Coronary artery (tissue), 2 donors: ENCODE results near the gene SHE.

Experiments used
- DNase-seq: peaks from one replicate; pipeline ENCODE4 v3.0.0-alpha.2; 2017; ENCODE audit warnings: low spot score
- H3K27ac ChIP-seq, 2 donors: fragments of 200-600 bp; sonication (generic); one replicate each; pipeline ENCODE4 v1.5.1; 2016 to 2019
- H3K4me3 ChIP-seq: fragments of 200-600 bp; sonication (generic); 2 replicates; pipeline ENCODE4 v1.5.1; 2016; ENCODE audit warnings: mild to moderate bottlenecking, moderate library complexity
- TF ChIP-seq, protein P1 (sequence below): fragments of 200-600 bp; sonication (generic); IDR thresholded peaks from one replicate; pipeline ENCODE4 v1.5.1; 2019; ENCODE audit warnings: antibody characterized with exemption

SHE gene

DNA sequence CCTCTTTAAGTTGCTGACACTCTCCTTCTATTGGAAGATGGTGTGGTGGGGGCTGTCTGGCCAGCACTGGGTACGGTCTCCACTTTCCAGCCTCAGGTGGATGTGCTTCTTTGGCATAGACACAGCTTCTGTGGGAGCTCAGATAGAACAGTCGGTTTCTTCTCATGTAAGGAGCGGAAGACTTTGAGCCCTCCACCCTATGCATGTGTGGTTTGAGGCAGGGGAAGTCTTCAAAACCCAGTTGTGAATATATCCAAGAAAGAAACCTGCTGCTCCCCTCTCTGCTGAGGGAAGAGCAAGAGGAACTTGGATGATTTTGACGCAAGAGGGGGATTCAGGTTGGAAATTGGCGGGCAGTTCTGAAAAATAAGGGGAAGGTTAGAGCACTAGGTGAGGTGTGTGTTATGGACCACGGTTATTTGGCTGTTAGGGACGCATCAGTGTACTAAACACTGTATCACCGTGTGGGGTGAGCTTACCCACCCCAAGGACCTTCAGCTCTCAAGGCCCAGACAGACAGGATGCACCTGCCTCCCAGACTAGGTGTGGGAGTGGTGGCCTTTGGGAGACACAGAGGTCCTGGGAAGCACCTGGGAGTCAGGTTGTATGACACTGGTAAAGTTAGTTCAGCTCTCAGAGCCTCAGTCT is 60.8 kb downstream of the SHE start:
- no peak overlapping the region for H3K4me3 ChIP-seq
- no peak overlapping the region for H3K27ac ChIP-seq
- TF ChIP-seq, protein P1, sequence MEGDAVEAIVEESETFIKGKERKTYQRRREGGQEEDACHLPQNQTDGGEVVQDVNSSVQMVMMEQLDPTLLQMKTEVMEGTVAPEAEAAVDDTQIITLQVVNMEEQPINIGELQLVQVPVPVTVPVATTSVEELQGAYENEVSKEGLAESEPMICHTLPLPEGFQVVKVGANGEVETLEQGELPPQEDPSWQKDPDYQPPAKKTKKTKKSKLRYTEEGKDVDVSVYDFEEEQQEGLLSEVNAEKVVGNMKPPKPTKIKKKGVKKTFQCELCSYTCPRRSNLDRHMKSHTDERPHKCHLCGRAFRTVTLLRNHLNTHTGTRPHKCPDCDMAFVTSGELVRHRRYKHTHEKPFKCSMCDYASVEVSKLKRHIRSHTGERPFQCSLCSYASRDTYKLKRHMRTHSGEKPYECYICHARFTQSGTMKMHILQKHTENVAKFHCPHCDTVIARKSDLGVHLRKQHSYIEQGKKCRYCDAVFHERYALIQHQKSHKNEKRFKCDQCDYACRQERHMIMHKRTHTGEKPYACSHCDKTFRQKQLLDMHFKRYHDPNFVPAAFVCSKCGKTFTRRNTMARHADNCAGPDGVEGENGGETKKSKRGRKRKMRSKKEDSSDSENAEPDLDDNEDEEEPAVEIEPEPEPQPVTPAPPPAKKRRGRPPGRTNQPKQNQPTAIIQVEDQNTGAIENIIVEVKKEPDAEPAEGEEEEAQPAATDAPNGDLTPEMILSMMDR, result no peak
- no peak for DNase-seq

DNA sequence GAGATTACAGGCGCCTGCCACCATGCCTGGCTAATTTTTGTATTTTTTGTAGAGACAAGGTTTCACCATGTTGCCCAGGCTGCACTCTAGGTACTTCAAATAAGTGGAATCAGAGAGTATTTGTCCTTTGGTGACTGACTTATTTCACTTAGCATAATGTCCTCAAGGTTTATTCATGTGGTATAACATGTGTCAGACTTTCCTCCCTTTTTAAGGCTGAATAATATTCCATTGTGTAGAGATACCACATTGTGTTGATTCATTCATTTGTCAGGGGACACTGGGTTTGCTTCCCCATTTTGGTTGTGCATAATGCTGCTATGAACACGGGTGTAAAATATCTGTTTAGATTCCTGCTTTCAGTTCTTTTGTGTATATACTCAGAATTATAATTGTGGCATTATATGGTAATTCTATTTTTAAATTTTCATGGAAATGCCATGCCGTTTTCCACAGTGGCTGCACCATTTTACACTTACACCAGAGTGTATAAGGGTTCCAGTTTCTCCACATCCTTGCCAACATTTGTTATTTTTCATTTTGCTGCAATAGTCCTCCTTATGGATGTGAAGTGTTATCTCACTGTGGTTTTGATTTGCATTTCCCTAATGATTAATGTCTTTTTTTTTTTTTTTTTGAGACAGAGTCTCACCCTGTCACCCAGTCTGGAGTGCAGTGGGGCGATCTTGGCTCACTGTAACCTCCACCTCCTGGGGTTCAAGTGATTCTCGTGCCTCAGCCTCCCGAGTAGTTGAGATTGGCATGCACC is 62.0 kb downstream of the SHE start:
- TF ChIP-seq, protein P1, result no peak
- no peak overlapping the region for H3K4me3 ChIP-seq
- H3K27ac ChIP-seq, result no peak overlapping the region
- no peak for DNase-seq

DNA sequence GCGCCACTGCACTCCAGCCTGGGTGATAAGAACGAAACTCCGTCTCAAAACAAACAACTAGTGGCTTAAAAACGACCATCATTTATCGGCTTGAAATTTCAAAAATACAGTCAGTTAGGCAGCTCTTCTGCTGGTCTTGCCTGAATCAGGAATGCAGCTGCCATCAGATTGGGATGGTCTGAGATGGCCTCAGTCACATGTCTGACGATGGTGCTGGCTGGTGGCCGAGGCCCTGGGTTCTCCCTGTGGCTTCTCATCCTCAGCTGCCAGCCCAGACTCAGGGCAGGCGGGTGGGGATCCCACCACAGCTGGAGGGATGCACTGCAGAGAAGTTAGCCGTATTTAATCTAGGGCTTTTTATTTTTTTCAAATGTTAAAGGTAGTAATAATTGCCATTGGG is 65.8 kb downstream of the SHE start:
- no peak overlapping the region for H3K4me3 ChIP-seq
- DNase-seq, result no peak
- TF ChIP-seq, protein P1, result no peak
- peak overlapping the region; percentile 81 to 95 for H3K27ac ChIP-seq

DNA sequence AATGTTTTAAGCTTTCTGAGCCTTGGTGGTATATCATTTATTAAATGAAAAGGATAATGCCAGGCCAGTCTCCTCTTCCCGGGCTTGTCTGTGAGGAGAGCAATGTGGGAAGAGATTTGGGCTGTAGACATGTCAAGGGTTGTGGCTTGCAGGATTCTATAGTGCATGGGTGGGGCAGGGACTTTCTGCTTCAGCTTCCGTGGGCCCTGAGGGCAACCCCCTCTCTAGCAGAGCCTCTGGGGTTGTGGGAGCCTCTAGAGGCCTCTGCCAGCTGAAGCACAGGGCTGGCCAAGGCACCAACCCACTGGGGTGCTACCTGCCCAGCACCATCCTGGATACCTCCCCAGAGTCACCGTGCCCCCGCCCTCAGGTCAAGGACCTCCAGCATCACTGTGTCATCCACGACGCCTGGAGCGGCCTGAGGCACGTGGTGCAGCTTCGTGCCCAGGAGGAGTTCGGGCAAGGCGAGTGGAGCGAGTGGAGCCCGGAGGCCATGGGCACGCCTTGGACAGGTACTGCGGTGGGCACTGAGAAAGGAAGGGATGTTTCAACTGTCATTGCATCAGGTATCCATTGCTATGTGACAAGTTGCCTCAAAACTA is 66.5 kb downstream of the SHE start:
- Histone ChIP-seq H3K27ac (peak overlapping the region; percentile 81 to 95), H3K4me3 (no peak overlapping the region)
- TF ChIP-seq, protein P1, result no peak
- DNase-seq, result no peak

DNA sequence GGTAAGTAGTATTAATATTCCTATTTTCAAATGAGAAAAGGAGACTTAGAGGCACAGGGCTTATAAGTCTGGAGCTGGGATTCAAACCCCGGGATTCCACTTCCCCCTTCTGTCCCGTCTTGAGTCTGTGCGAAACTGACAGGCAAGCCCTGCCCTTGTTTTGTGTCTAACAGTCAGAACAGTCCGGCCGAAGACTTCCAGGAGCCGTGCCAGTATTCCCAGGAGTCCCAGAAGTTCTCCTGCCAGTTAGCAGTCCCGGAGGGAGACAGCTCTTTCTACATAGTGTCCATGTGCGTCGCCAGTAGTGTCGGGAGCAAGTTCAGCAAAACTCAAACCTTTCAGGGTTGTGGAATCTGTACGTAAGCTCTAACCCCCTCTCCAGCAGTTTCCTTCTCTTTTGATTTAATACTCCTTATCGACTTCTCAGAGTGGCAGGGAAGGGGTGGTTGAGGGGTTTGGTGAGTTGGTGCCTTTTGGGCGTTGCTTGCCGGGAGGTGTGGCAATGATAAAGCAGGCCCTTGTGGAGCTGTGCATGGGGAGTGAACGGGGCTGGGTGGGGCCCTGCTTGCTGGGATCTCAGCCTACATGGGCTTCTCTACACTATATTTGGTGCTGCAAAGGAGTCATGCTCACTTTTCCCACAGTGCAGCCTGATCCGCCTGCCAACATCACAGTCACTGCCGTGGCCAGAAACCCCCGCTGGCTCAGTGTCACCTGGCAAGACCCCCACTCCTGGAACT is 67.7 kb downstream of the SHE start:
- peak overlapping the region; percentile 81 to 95 for H3K27ac ChIP-seq
- H3K4me3 ChIP-seq, result peak overlapping the region; percentile 57
- peak; percentile 97 for DNase-seq
- TF ChIP-seq, protein P1, result no peak

DNA sequence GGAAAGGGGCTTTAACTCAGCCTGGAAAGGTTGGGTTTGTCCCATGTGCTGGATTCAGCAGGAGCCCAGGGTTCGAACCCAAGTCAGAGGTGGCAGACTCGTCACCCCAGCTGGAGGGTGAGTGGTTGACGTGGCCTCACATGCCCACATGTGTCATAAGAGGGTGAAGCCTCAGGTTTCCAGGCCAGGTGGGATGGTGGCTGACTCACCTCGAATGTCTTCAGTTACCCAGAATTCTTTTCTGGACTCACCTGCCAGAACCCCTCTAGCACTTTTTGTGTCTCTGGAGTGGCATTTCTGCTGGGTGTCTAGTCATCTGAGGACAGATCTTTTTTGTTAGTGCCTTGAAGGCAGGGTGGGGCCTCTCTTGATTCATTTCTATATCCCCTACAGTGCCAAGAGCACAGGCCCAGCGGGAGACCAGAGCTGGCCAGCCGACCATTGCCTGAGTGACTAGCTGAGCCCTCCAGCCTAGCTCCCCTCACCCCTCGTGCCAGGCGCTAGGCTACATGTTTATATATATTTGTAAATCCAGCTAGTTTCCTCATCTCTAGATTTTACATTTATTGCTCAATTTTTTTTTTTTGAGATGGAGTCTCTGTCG is 68.9 kb downstream of the SHE start:
- Histone ChIP-seq H3K27ac (peak overlapping the region; percentile 72 to 81), H3K4me3 (no peak overlapping the region)
- TF ChIP-seq, protein P1, result no peak
- DNase-seq, result no peak
